ENCODE data around the gene VPS13D.

VPS13D gene

GRCh38 chr1:12338823-12339222, 109.0 kb downstream of the VPS13D start:
- no peak for DNase-seq

- no peak for DNase-seq
Observed at GRCh38 chr1:12339396-12339795, 109.6 kb downstream of the VPS13D start.

- no peak for DNase-seq
Observed at GRCh38 chr1:12339811-12340543, 110.1 kb downstream of the VPS13D start.

- DNase-seq, result no peak
Observed at GRCh38 chr1:12340544-12340930, 110.7 kb downstream of the VPS13D start.

GRCh38 chr1:12341667-12342066, 111.8 kb downstream of the VPS13D start:
- DNase-seq, result no peak

- no peak for DNase-seq
Observed at GRCh38 chr1:12342401-12343003, 112.7 kb downstream of the VPS13D start.

- no peak for DNase-seq
Observed at GRCh38 chr1:12343823-12344487, 114.1 kb downstream of the VPS13D start.

- DNase-seq, result no peak
Observed at GRCh38 chr1:12344596-12345349, 114.9 kb downstream of the VPS13D start.

GRCh38 chr1:12345350-12346217, 115.8 kb downstream of the VPS13D start:
- DNase-seq, result no peak

GRCh38 chr1:12346483-12347151, 116.8 kb downstream of the VPS13D start:
- no peak for DNase-seq

GRCh38 chr1:12348113-12348512, 118.3 kb downstream of the VPS13D start:
- DNase-seq, result no peak

- no peak for DNase-seq
Observed at GRCh38 chr1:12353981-12354380, 124.2 kb downstream of the VPS13D start.

GRCh38 chr1:12356004-12356890, 126.4 kb downstream of the VPS13D start:
- DNase-seq, result peak; percentile 54 to 60

GRCh38 chr1:12358499-12358898, 128.7 kb downstream of the VPS13D start:
- no peak for DNase-seq

- no peak for DNase-seq
Observed at GRCh38 chr1:12359359-12360133, 129.7 kb downstream of the VPS13D start.

GRCh38 chr1:12368646-12369045, 138.8 kb downstream of the VPS13D start:
- DNase-seq, result no peak

- no peak for DNase-seq
Observed at GRCh38 chr1:12369258-12369657, 139.4 kb downstream of the VPS13D start.

- DNase-seq, result no peak
Observed at GRCh38 chr1:12370333-12370975, 140.6 kb downstream of the VPS13D start.

- no peak for DNase-seq
Observed at GRCh38 chr1:12371053-12371452, 141.2 kb downstream of the VPS13D start.

Data from SHP77 (cell line).